ENCODE measurements around the gene NDUFAF4.

DNA sequence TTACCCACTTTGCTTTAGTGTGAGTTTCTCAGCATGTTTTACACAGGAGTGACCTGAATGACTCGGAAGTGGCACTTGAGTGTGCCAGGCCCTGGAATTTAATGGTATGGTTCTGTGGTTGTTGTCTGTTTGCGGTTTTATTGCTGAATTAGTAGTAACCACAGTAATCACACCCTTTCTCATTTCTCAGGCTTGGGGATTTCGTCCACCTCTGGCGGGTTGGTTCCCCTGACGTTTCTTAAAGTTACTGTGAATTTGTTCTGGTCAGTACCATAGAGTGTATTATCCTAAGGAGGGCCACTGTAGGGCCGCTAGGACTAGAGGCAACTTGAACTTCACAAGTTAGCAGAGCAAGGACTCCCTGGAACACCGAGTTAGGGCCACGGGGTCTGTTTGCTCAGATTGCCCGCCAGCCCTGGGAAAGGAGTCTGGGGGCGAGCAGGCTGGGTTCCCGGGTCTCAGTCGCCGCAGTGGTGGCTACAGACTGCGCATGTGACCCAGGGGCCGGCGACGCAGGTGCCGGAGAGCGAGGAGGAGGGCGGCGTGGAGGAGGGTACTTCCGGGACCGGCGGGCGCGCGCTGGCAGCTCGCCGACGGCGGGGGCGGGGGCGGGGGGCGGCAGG lies 26.3 kb upstream of the NDUFAF4 start:
- no peak for TF ChIP-seq CTCF (IDR thresholded peaks at IDR 0.05)
- no peak for TF ChIP-seq POLR2A (IDR thresholded peaks at IDR 0.05)
